HG03135 (cell line): ENCODE results near the gene PLXDC2.
"Not testable (repeated sequence)": the region's sequence is repeated elsewhere in the genome, so short reads cannot be mapped to it uniquely, and the experiment has no call there.

Experiments
- ATAC-seq: cut with Tn5 transposase; IDR thresholded peaks from one replicate; pipeline ENCODE4 v1.9.1; 2021; ENCODE audit warnings: mild to moderate bottlenecking, moderate library complexity; ENCODE audit not compliant: unreplicated experiment

Gene PLXDC2

DNA sequence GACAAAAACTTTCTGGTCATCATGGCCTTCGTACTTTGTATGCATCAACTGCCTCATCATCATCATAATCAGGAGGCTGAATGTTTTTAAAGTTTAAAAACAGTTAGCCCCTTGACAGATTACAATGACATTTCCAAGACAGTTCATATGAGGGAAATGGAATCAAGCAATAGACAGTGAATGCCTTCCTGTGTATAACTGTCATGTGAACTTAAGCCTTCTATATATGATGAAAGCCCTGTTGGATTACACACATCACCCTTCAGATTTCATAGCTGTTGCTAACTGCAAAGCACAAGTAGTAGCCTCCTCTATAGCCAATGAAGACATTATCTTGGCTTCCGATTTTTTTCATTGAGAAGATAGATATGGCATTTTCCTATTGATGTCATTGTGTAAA, 154.0 kb downstream of the PLXDC2 start:
- no peak for ATAC-seq

DNA sequence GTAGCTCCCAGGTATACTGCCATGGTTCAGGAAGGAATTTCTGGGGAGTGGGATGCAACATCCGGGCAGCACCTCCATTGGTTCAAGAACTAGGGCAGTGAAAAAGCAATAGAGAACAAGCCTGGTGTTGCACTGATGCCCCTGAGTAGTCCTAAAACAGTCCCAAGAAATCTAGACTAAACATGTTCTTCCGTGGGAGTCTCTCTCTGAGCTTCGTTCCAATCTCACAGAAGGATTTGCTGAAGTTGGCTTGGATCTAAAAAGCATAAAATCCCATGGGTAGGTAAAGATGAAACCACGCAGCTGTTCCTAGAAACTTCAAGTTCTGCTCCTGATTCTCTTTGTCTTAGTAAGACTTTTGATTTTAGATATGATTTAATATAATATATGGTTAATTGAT, 154.5 kb downstream of the PLXDC2 start:
- ATAC-seq: no peak

GRCh38 chr10:19971343-19972052, 155.3 kb downstream of the PLXDC2 start:
- ATAC-seq: no peak

- peak; percentile 71 for ATAC-seq
Observed at GRCh38 chr10:19974138-19974537, 157.9 kb downstream of the PLXDC2 start.

DNA sequence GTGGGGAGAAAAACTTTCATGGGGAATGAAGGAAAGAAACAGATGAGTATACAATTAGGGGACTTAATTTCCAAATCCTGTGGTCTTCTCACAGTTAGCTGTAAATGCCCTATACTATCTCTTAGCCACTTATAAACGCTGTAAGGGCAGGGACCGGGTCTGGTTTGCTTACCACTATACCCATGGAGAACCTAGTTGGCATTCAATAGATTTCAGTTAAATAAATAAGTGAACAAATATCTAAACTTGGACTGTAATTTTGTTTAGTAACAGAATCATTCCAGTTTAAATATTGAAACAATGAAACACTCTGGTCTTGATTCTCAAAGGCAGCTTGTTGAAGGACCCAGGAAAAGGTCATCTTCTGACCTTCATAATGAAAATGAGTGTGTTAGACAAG, 158.3 kb downstream of the PLXDC2 start:
- no peak for ATAC-seq

GRCh38 chr10:19977097-19977521, 160.9 kb downstream of the PLXDC2 start:
- no peak for ATAC-seq

- no peak for ATAC-seq
Observed at GRCh38 chr10:19979628-19980027, 163.4 kb downstream of the PLXDC2 start.

DNA sequence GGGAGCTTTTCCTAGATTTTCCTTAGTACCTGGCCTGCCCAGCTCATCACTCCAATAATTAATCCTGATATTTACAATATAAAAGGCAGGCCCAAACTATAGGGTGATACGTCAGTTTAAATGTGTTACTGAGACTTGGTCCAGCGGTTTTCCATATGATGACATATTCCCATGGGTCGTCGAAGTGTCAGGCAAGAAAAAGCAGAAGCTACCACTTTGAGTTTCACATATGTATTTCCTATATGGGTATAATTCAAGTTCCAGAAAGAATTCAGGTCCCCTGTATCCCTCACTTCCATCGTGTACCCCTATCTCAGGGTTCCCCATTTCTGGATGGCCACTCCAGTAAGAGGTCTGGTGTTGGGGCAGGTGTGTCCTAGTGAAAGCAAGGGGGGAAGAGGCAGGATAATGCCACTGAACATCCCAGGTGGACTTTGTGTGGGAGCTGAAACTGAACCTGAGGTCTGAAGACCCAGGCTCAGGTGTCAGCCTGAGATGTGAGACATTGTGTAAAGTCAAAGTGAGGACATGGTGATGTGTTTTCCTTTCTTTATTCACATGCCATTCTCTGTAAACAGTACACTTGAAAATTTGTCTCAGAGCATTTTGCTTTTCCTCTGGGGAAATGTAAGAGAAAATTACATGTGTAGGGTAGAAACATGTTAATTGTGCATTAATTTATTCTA, 167.8 kb downstream of the PLXDC2 start:
- no peak for ATAC-seq

DNA sequence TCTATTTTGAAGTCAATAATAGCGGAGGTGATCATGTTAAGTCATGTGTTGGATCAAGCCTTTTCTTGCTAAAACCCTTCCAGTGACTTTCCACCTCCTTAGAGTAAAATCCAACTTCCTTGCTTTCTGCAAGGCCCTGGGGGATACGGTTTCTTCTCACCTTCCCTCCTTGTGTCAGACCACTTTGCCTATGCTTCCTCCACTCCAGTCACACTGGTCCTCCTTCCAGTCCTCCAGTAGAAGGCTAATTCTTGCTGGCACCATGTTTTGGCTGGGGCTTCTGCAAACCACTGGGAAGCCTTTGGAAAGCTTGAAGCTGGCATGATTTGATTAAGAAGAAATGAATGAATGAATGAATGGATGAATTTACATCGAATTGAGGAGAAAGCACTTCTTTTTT, 169.5 kb downstream of the PLXDC2 start:
- no peak for ATAC-seq

- ATAC-seq: no peak
Observed at GRCh38 chr10:19986591-19986990, 170.4 kb downstream of the PLXDC2 start.

DNA sequence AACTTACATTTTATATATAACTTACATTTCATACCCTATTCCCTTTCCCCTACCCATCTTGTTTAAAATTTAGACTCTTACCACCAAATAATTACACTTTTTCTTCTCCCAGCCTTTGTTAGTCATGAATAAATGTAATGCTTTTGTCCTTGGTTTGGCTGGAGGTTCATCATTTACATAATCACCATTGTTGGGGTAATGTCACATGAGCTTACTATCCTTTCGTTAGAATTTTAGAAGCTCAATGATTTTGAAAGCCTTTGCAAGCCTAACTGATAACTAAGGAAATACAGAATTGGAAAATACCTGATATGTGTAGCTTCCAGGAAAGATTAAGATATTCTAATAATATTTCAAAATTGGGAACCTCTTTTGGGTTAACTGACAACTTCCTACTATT, 171.7 kb downstream of the PLXDC2 start:
- no peak for ATAC-seq

DNA sequence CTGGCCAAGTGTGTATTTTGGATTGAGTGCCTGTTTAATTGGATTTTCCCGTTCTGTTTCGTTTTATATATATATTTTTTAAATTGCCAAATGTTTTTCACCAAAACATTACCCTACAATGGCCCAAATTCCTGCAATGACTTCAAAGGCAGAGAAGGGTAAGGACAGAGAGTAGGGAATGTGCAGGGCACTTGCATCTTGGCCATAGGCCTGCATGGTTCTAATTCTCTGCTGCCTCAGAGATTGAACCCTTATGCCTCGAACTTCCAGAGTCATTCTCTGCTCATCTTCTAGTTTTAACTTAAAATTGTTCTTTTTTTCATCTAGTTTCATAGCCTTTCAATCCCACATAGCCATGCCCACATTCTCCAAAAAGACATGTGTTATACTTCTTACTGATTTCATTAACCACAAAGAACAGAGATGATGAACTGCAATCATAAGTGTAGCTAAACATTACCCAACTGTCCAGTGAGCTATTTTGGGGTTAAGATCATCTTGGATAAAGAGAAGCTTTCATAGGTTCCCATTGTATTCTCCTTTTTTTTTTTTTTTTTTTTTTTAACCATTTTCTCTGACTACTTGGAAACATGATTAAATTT, 177.6 kb downstream of the PLXDC2 start:
- ATAC-seq: peak; percentile 71

- ATAC-seq: no peak
Observed at GRCh38 chr10:19998482-19998881, 182.2 kb downstream of the PLXDC2 start.

DNA sequence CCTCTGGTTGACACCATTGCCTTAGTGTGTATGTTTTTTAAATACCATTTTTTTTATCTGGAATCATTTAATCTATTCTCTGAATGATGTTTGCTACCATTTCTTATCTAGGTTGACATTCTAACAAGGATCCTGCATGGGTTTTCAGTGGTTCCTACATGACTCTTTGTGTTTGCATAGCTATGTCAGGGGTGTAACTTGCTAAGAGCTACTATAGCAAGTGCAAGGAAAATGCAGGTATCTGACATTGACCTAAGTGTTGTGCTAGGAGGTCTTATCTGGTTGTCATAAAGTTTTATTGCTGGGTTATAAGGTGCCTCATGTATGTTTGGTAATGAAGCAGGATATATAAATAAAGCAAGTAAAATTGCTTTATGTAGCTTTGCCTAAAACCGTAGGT, 183.2 kb downstream of the PLXDC2 start:
- ATAC-seq: no peak

GRCh38 chr10:20002026-20002425, 185.8 kb downstream of the PLXDC2 start:
- not testable (repeated sequence) for ATAC-seq

- no peak for ATAC-seq
Observed at GRCh38 chr10:20002657-20003056, 186.4 kb downstream of the PLXDC2 start.

DNA sequence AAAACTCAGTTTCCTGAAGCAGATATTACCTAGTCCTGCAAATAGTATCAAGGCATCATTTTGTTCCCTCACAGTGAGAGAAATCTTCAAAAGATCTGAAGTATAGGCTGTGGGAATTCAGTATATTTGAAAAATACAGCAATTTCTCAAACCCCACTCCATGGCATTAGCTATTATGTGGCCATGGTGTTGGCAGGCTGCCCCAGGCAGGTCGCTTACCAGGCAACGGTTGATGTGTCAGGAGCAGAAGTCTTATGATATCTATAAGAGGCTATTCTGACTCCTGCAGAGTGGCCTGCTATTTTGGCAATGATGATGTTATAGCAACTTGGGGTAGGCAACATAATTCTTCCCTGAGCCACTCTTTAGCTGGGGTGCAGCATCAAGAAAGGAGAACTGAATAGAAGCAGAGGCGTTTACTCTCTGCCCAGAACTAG, 187.9 kb downstream of the PLXDC2 start:
- peak; percentile 50 for ATAC-seq

DNA sequence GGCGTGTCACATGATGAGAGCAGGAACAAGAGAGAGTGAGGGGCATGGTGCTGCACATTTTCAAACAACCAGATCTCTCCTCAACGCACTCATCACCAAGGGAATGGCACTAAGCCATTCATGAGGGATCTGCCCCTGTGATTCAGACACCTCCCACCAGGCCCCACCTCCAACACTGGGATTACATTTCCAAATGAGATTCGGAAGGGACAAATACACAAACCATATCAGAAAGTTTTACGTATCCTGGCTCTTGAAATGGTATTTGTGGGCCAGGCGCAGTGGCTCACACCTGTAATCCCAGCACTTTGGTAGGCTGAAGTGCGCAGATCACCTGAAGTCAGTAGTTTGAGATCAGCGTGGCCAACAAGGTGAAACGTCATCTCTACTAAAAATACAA, 189.4 kb downstream of the PLXDC2 start:
- ATAC-seq: no peak

DNA sequence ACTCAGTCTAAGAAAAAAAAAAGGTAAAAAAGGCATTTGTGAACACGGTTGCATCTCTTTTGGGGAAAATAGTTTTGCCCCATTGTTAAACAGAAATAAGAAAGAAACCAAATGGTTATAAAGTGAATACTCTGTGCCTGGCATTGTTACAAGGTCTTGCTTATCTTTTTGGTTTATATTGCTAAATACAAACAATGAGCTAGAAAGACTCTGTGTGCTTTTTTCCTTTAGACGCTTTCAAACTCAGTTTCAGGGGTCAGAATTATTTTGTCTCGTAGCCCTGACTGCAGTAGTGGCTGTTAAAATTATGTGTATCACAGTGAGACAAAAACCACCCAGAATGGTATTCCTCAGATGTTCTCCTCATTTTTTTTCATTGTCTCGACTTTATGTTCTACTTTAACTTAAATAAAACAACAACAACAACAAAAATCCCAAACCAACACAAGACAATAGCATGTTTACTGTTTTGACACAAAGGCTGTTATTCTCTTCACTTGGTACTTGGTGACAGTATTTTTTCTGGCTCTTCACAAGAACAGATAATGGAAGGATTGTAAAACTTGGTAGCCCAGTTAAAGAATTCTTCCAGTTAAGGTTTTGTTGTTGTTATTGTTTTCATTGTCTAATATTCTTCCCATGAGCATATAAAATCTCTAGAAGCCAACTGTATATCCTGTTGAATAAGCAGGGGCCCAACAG, 190.1 kb downstream of the PLXDC2 start:
- ATAC-seq: no peak

- no peak for ATAC-seq
Observed at GRCh38 chr10:20007426-20007825, 191.2 kb downstream of the PLXDC2 start.

GRCh38 chr10:20013991-20014750, 197.9 kb downstream of the PLXDC2 start:
- no peak for ATAC-seq
